Stimulated activated naive B cell treated with anti-CD40 and anti-IgM and Interleukin-4, amounts not matched to agents 10 μg/mL and 1 μg/mL and 100 μg/mL, for 72 hours (primary cell): Measurements from ENCODE around the gene CFAP91.

Source experiments
- ATAC-seq, 2 donors: fragments of 150-1000 bp; cut with Tn5 transposase; replicated peaks; 2 replicates each; pipeline ENCODE4 v1.10.0; 2021; ENCODE audit warnings: moderate library complexity in 1 of 2
- DNase-seq: peaks from one replicate; pipeline ENCODE4 v3.0.0; 2021
- H3K27ac Mint-ChIP-seq: one replicate; pipeline ENCODE4 v1.8.0; 2022; ENCODE audit warnings: mild to moderate bottlenecking, mixed read lengths
- H3K27me3 Mint-ChIP-seq, 2 donors: one replicate each; pipeline ENCODE4 v1.8.0; 2022; ENCODE audit warnings: mixed read lengths in 2 of 2
- H3K36me3 Mint-ChIP-seq, 2 donors: one replicate each; pipeline ENCODE4 v1.8.0; 2022; ENCODE audit warnings: mixed read lengths in 2 of 2, mild to moderate bottlenecking in 1 of 2
- H3K4me1 Mint-ChIP-seq, 2 donors: one replicate each; pipeline ENCODE4 v1.8.0; 2022; ENCODE audit warnings: mixed read lengths in 2 of 2, mild to moderate bottlenecking in 1 of 2
- H3K4me3 Mint-ChIP-seq, 2 donors: one replicate each; pipeline ENCODE4 v1.8.0; 2022; ENCODE audit warnings: mild to moderate bottlenecking in 2 of 2, mixed read lengths in 2 of 2, moderate library complexity in 1 of 2
- H3K9me3 Mint-ChIP-seq, 2 donors: one replicate each; pipeline ENCODE4 v1.8.0; 2022; ENCODE audit warnings: mixed read lengths in 2 of 2, mild to moderate bottlenecking in 1 of 2

The CFAP91 gene

DNA sequence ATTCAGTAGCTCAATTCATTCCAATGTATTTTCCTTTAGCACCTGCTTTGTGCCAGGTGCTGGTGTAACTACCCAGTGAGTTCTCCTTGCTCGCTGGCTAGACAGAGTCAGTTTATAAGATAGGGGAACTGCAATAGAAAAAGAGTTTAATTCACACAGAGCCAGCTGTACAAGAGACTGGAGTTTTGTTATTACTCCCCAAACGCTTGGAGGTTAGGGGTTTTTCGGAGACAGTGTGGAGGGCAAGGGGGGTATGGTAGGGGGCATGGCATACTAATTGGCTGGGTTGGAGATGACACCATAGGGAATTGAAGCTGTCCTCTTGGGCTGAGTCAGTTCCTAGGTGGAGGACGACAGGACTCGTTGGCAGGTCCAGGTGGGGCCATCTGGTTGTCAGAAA lies 5.4 kb upstream of the CFAP91 start:
- DNase-seq: peak; percentile 10
- Mint-ChIP-seq H3K4me1 (peaks cover 22 to 29% of the 10 kb centered on the region in 2 donors), H3K27me3 (peaks cover 9 to 12% of the 10 kb centered on the region in 2 donors), H3K36me3 (peaks cover 5 to 7% of the 10 kb centered on the region in 2 donors), H3K4me3 (no peak overlapping the region), H3K9me3 (peaks cover 7 to 10% of the 10 kb centered on the region in 2 donors), H3K27ac (peak overlapping the region; percentile 85)
- ATAC-seq: peak; percentile 66 to 75

DNA sequence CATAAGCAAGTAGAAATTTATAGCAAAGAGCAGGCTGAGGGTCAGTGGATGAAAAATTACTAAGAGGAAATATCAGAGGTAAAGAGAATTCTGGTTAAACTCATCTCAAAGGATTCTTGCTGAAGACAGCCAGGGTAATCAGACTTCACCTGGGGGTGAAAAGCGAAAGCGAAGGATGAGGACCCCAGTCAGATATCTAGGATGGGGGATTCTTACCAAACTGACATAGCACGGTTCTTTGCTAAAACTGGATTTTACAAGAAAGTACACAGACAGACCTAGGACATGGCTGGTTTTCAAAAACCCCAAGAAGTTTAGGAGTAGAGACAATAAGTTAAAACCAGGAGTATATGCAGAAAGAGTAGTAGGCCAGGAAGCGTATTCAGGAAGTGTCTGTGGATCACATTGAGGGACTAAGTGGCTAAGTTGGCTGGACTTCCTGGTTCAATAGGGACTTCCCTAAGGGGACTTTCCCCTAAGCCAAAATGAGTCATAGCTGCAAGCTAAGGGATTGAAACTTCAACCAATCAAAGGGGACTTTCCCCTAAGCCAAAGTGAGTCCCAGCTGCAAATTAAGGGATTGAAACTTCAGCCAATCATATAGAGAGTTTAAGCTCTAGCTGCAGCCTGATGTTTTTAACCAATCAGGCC lies 2.4 kb upstream of the CFAP91 start:
- Mint-ChIP-seq H3K27ac (peak overlapping the region; percentile 96), H3K4me3 (peak overlapping the region; percentile 15 to 37), H3K4me1 (peaks cover 24 to 44% of the 10 kb centered on the region in 2 donors), H3K27me3 (no peaks in the 10 kb centered on the region), H3K36me3 (peaks cover 5 to 7% of the 10 kb centered on the region in 2 donors), H3K9me3 (peaks cover 7 to 10% of the 10 kb centered on the region in 2 donors)
- ATAC-seq (peak; percentile 43 to 53), DNase-seq (peak; percentile 75)

DNA sequence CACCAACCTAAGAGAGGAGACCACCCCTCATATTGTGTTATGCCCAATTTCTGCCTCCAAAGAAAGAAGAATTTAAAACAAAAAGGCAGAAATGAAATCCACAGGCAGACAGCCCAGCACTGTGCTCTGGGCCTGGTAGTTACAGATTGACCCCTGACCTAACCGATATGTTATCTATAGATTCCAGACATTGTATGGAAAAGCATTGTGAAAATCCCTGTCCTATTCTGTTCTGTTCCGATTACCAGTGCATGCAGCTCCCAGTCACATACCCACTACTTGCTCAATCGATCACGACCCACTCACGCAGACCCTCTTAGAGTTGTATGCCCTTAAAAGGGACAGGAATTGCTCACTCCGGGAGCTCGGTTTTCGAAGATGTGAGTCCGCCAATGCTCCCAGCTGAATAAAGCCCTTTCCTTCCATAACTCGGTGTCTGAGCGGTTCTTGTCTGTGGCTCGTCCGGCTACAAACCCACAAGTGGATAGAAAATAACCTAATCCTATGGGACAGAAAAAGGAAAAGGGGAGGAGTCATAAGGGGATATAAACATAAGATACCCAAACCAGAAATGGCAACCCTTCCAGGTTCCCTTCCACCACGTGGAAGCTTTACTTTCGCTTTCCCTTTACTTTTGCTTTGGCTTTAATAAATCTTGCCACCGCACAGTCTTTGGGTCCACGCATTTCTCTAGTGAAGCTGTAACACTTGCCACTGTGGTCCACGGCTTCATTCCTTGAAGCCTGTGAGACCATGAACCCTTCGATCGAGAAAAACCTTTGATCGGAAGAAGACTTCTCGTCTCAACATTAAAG lies 1.7 kb upstream of the CFAP91 start:
- DNase-seq (no peak), ATAC-seq (peak; percentile 1 to 8)
- H3K4me3 Mint-ChIP-seq: peak overlapping the region; percentile 15 to 37
- no peaks in the 10 kb centered on the region for H3K27me3 Mint-ChIP-seq
- peaks cover 24 to 44% of the 10 kb centered on the region in 2 donors for H3K4me1 Mint-ChIP-seq
- peaks cover 5 to 7% of the 10 kb centered on the region in 2 donors for H3K36me3 Mint-ChIP-seq
- peaks cover 7 to 10% of the 10 kb centered on the region in 2 donors for H3K9me3 Mint-ChIP-seq
- H3K27ac Mint-ChIP-seq: peak overlapping the region; percentile 96

DNA sequence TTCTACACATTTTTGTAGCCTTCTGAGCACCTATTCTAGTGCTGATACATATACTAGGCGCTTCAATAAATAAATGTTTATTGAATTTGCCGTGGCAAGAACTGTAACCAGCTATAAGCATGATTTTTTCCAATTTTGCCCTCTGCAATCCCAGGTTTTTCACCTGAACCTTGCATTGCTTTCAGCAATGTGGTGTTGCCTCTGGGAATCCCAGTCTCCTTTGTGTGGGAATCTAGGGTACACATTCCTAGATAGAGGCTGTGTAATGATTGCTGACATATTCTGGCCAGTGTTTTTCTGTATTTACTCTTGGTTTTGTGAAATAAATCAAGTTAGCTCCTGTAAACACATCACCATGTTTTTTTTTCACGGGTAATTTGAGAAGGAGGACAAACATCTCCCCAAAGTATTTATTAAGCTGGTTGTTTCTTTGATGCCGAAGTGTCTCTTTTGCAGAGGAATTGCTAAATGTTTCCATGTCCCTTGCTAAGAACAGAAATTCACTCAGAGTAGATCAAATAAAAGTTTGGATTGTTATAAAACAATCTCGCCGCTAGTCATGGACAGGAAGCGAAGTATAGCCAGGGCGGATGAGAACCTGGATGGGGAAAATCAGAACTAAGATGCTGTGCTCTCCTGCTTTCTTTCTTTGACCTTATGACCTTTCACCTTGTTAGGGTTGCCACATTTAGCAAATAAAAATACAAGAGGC lies 1.2 kb downstream of the CFAP91 start:
- H3K36me3 Mint-ChIP-seq: peaks cover 5 to 7% of the 10 kb centered on the region in 2 donors
- DNase-seq (no peak), ATAC-seq (no peak)
- no peaks in the 10 kb centered on the region for H3K27me3 Mint-ChIP-seq
- H3K4me3 Mint-ChIP-seq: peak overlapping the region; percentile 81 to 83
- peaks cover 7 to 10% of the 10 kb centered on the region in 2 donors for H3K9me3 Mint-ChIP-seq
- no peak overlapping the region for H3K27ac Mint-ChIP-seq
- peaks cover 16 to 35% of the 10 kb centered on the region in 2 donors for H3K4me1 Mint-ChIP-seq

DNA sequence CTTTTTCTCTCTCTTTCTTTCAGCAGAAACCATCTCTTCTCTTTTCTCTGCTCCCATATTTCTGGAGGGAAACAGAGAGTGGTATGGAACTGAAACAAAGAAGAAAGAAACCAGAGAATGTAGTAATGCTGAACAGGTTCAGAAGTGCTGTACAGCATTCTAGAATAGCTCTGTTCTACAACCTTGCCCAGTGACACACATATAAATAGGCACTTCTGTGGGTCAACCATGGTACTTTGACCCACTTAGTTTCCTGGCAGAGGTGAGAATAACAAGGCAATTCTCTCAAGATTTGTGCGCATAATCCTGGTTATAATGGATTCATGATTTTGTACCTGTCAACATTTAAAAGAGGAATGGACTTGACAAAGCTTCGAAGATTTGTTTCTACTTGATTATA lies 12.3 kb downstream of the CFAP91 start:
- Mint-ChIP-seq H3K9me3 (no peaks in the 10 kb centered on the region), H3K4me3 (no peak overlapping the region), H3K27ac (no peak overlapping the region), H3K27me3 (no peaks in the 10 kb centered on the region), H3K4me1 (no peaks in the 10 kb centered on the region), H3K36me3 (no peaks in the 10 kb centered on the region)
- ATAC-seq (no peak), DNase-seq (no peak)

DNA sequence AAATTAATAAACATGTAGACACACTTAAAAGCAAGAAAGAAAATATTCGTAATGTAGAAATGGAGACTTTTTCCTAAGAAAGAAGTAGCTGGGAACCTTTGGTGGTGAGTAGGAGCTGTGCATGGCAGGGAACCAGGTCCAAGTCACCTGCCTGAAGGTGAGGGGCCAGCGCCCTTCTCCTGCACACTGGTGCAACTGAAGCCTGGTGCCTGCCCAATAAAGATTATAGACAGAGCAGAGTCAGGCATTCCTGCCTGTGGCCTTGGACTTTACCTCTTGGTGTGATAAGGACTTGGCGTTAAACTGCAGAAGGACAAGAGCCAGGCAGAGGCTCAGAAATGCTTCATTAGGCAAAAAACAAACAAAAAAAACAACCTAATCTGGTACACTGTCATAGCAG lies 14.2 kb downstream of the CFAP91 start:
- Mint-ChIP-seq H3K4me3 (no peak overlapping the region), H3K4me1 (no peaks in the 10 kb centered on the region), H3K36me3 (no peaks in the 10 kb centered on the region), H3K27ac (no peak overlapping the region), H3K9me3 (no peaks in the 10 kb centered on the region), H3K27me3 (peaks cover 0 to 6% of the 10 kb centered on the region in 2 donors)
- DNase-seq (no peak), ATAC-seq (no peak)

DNA sequence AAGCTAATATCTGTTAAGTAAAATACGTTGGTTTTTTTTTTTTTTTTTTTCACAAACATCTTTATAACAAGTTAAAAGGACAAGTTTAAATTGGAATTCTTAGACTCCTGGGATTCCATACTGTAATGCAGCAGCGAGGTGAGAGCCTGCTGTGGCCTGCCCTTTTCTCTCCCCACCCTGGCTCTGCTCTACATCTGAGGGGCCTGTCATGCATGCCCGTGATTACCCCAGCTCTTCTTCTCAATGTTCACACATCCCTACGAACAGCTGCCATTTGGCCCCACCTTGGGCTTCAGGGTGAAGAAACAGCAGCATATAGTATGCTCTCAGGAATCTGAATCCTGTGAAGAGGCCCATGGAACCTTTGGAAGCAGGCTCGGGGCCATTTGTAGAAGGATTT lies 14.7 kb downstream of the CFAP91 start:
- Mint-ChIP-seq H3K9me3 (no peaks in the 10 kb centered on the region), H3K4me1 (no peaks in the 10 kb centered on the region), H3K36me3 (no peaks in the 10 kb centered on the region), H3K27me3 (peaks cover 0 to 7% of the 10 kb centered on the region in 2 donors), H3K4me3 (no peak overlapping the region), H3K27ac (no peak overlapping the region)
- DNase-seq: no peak
- no peak for ATAC-seq

DNA sequence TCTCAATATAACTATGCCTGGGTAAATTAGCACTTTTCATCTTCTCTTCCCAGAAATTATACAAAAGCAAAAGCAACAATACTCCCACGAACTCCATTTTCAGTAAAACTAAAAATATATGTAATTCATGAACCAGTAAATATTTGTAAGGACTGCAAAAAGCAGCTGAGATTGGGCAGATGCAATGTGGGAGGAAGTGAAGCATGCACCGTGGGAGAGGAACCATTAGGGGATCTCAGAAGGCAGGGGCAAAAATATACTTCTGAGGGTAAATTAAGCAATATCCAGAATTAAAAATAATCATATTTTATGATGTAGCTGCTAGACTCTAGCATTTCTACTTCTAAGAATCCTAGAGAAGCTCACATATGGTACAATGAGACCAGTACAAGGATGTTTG lies 20.2 kb downstream of the CFAP91 start:
- Mint-ChIP-seq H3K4me1 (no peaks in the 10 kb centered on the region), H3K27ac (no peak overlapping the region), H3K36me3 (no peaks in the 10 kb centered on the region), H3K27me3 (peaks cover 0 to 7% of the 10 kb centered on the region in 2 donors), H3K4me3 (no peak overlapping the region), H3K9me3 (no peaks in the 10 kb centered on the region)
- no peak for DNase-seq
- no peak for ATAC-seq

DNA sequence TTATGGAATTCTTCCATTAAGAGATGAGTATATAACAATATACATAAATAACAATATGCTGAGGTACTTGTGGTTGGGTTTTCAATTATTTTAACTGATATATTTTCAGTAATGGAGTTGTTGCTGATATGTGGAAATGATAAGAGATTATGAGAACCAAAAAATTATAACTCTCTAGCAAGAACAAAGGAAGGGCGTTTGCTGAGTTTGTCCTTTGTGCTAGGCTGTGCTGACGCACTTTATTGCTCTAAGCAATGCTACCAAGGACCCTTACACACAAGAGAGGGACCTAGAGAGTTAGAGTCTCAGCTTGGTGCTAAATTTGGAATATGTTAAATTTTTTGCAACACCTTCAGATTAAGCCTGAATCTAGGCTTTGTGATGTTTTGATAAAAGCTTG lies 24.1 kb downstream of the CFAP91 start:
- no peak overlapping the region for H3K27ac Mint-ChIP-seq
- H3K27me3 Mint-ChIP-seq: peaks cover 0 to 2% of the 10 kb centered on the region in 2 donors
- no peaks in the 10 kb centered on the region for H3K9me3 Mint-ChIP-seq
- DNase-seq: no peak
- no peaks in the 10 kb centered on the region for H3K36me3 Mint-ChIP-seq
- no peak overlapping the region for H3K4me3 Mint-ChIP-seq
- no peak for ATAC-seq
- H3K4me1 Mint-ChIP-seq: no peaks in the 10 kb centered on the region

DNA sequence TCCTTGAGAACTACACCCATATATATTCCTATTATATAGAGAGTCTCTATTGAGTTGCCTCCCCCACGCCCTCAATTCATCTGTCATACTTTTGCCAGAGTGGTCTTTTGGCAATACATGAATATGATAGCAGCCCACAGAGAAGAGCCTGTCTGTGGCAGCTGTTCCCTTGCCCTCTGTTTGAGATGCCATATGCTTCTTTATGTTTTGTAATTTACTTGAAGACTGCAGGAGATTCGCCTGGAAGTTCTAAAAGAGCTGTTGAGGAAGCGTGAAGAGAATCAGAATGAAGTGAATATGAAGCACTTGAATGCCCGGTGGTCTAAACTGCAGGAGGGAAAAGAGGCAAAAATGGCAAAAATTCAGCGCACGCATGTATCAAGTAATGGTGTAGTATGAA lies 27.2 kb downstream of the CFAP91 start:
- H3K36me3 Mint-ChIP-seq: no peaks in the 10 kb centered on the region
- DNase-seq (no peak), ATAC-seq (no peak)
- no peaks in the 10 kb centered on the region for H3K27me3 Mint-ChIP-seq
- no peak overlapping the region for H3K4me3 Mint-ChIP-seq
- H3K27ac Mint-ChIP-seq: no peak overlapping the region
- no peaks in the 10 kb centered on the region for H3K4me1 Mint-ChIP-seq
- no peaks in the 10 kb centered on the region for H3K9me3 Mint-ChIP-seq

DNA sequence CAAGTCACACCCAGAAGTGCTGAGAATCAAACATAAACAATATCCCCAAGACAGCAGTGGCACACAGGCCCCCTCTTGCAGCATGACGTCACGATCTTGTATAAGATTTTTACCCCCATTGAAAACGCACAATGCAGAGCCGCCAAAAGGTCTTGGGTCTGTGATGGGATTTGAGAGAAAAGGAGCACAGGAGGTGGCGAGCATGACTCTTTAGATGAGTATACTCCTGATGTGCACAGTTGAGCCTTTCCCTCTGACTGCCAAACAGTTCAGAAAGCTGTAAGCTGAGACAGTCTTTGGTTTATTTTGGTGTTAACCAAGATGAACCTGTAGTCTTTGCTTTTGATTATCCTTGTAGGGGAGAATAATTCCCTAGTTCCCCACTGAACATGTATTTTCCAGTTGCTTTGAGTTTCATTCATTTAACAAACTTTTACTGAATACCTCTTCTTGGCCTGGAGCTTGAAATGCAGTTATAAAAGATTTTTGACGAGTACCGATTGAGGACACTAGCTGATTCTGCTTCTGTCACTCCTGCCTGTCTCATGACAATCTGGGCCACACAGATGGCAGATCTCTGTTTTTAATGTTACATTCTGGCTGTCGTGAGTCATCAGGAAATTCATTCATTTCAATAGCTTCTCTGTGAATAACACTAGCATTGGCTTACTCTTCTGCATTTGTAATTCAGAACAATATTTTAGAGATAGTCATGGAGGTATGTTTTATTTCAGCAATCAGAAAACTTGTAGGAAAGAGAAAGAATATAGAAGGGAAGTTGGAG lies 28.9 kb downstream of the CFAP91 start:
- ATAC-seq (no peak), DNase-seq (no peak)
- Mint-ChIP-seq H3K36me3 (no peaks in the 10 kb centered on the region), H3K4me1 (no peaks in the 10 kb centered on the region), H3K27ac (no peak overlapping the region), H3K9me3 (no peaks in the 10 kb centered on the region), H3K4me3 (no peak overlapping the region), H3K27me3 (no peaks in the 10 kb centered on the region)

DNA sequence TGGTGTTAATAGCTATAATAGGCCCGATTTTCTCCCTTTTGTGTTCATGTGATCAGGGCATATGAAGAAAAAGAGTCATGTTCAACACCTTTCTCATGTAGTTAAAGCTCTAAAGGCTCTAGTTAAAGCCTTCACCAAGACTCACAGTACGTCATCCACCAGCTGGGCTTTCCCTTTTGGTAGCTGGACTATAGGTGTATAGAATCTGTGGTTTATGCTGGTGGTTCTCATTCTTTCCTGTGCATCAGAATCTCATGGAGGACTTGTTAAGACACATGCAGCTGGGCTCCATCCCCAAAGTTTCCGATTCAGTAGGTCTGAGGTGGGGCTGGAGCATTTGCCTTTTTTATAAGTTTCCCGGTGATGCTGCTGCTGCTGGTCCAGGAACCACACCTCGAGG lies 31.0 kb downstream of the CFAP91 start:
- Mint-ChIP-seq H3K27me3 (peaks cover 0 to 6% of the 10 kb centered on the region in 2 donors), H3K4me1 (no peaks in the 10 kb centered on the region), H3K4me3 (no peak overlapping the region), H3K9me3 (no peaks in the 10 kb centered on the region), H3K36me3 (no peaks in the 10 kb centered on the region), H3K27ac (no peak overlapping the region)
- ATAC-seq (no peak), DNase-seq (no peak)

DNA sequence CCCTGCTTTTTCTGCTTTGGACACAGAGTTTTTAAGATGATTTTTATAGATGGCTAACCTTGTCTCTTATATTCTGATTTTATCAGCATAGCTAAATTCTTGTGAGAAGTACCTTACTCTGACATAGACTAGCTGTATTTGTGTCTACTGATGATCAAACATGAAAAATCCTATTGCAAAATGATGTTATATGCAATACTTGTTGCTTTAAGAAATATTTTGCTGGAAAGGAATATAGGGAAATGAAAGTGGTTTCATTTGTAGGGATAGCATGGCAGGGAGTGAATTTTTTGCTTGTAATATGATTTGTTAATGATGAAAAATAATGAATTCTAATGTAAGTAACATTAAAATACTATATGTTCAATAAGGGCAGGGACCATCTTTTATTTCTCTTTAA lies 35.9 kb downstream of the CFAP91 start:
- Mint-ChIP-seq H3K27ac (no peak overlapping the region), H3K27me3 (peaks cover 18 to 25% of the 10 kb centered on the region in 2 donors), H3K4me1 (no peaks in the 10 kb centered on the region), H3K36me3 (no peaks in the 10 kb centered on the region), H3K4me3 (no peak overlapping the region), H3K9me3 (no peaks in the 10 kb centered on the region)
- ATAC-seq (no peak), DNase-seq (no peak)
